Stimulated activated CD8-positive, alpha-beta memory T cell treated with anti-CD3 and anti-CD28 coated beads, Interleukin-4, amount 100 ng/mL, for 24 hours (primary cell): Measurements from ENCODE around the gene TUBGCP4.

Experiments used
- DNase-seq: peaks from one replicate; pipeline ENCODE4 v3.0.0-alpha.2; 2020; ENCODE audit warnings: low read depth

The TUBGCP4 gene

DNA sequence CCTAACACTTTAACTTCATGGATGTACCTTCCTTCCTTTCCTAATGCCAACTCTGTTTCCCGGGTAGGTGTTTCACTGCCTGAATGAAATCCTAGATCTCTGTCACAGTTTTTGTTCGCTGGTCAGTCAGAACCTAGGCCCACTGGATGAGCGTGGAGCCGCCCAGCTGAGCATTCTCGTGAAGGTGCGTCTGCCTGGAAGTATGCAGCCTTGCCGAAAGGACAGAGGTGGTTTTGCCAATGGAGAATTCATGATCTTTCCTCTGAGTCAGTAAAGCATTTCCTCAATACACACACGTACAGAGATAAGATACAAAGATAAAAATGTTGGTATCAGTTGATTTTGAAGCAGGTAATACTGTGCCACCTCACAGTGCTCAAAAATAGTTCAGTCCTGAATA lies 32.7 kb downstream of the TUBGCP4 start:
- DNase-seq, result no peak

DNA sequence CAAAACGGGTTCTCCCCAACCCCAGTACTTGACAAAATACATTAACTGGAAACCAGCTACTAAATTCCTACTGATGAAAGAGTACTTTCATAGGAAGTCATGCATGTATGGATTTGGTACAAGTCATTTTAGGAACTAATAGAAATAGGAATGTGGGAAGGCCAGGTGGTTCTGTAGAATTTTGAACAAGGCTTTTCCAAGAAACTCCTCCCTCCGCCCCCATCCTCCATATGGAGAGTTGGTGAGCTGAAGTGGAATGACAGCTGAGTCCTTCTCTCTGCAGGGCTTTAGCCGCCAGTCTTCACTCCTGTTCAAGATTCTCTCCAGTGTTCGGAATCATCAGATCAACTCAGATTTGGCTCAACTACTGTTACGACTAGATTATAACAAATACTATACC lies 33.2 kb downstream of the TUBGCP4 start:
- no peak for DNase-seq

DNA sequence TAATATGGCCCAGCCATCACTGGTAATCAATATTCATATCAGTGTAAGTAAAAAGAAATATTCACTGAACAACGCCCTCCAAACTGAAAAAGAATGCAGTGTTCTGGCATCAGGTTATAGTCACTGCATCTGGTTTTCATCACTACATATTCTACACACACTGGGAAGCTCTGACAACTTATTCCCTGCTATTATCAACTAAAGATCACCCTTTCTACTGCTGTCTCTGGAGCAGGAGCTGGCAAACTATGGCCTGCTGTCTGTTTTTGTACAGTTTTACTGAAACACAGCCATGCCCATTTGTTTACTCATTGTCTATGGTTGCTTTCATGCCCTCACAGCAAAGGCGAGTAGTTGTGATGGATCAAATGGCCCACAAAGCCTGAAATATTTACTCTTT lies 35.3 kb downstream of the TUBGCP4 start:
- no peak for DNase-seq

DNA sequence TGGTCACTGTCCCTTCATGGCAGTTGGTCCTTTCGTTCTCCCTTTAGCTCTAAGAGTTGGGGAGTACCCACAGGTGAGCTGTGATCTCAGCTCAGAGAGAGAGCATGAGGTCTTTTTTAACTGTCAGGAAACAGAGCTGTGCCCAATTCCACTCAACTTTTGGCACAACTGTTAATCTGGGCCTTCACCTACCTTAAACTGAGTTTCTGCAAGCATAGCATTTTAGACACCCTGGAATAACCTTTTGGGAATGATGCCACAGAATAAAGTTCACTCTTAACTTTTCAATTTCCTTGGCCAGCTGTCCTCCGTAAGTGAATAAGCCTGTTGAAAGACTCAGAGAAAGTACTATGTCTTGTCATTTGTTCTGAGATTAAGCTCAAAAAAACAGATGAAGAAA lies 35.9 kb downstream of the TUBGCP4 start:
- DNase-seq, result no peak

DNA sequence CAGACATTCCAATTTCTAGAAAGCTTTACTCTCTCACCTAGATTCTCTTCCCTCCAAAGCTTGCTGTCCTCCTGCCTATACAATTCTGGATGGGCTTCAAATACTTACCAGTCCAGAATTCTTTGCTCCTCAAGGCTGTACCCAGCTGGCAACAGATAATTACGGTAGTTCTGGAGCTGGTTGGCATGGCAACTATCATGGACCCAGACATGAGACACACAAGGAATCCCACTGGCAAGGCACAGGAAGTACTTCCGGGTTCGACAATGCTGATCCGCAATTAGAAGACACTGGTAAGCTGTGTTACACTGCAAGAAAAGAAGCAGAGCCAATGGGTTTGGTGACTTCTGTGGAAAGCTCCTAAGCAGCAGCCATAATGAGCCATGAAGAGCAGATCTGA lies 37.9 kb downstream of the TUBGCP4 start:
- DNase-seq, result no peak

DNA sequence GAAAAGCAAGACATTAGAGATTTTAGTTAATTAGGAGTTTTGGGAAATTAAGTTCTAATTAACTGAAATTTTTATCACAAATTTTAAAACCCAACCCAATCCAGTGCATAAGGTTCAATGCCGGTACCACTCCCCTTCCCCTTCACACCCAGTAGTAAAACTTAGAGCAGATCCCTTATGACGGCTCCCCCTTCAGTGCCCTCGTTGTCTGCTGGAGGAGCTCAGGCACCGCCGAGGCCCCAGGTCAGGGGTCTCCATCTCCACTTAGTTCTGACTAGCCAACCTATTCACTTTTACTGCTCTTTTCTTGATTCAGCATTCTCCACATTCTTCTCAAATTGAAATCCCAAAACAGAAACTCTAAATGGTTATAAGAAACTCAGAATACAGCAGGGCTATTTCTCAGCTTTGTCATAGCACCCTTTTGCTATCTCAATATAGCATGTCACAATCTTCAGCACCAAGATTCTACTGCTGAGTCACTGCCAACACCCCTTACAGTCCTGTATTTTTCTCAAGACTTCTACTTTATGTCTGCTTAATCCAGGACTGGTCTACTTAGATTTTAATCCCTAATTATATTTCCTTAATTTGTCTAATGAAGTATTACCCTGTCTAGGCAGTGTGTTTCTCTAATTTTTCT lies 39.8 kb downstream of the TUBGCP4 start:
- DNase-seq, result no peak

DNA sequence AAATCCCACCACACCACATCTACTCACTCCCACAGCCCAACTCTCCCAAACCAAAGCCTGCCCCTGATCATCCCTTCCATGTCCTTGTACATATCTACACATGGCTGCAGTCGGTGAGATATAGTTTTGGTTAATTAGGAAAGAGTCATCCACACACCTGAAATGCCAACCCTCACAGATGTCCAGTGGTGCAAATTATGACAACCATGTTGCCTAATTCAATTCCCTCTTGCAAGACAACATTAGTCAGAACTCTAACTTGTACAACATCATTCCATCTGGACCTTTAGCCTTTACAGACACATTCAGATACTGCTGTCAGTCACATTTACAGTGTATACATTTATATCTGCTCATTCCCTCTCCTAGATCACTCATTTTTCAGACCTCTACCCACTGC lies 41.2 kb downstream of the TUBGCP4 start:
- no peak for DNase-seq

DNA sequence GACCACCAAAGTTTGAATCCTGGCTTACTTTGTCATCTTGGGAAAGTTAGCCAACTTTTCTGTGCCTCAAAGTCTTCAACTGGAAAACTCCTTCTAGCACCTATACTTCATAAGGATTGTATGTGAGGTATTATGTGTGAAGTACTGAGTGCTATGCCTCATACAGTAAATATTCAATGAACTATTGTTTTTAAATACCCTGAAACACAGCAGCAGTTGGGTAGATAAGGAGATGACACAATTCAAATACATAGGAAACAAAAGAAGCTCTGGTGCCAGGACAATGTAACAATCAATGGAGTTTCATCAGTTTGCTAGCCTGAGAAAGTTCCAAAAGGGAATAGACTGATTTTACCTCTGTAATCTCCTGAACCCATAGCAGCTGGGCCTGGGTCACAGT lies 43.3 kb downstream of the TUBGCP4 start:
- DNase-seq, result no peak

DNA sequence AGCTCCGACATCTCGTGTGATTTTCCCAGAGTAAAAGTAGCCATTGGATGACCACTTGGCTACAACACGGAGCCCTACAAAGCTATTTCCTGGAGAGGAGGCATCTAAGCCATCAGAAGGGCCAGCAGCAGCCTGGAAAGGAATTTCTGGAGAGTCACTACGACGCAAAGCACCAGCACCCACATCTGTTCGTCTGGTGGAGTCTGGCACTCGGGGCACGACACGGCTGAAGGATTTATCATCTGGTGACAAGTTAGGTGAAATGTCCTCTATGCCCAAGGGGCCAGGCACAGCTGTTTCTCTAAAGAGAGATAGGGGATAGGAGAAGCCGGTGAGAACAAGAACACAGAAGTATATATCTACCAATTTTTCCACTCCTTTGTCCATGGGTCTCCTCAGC lies 49.5 kb downstream of the TUBGCP4 start:
- no peak for DNase-seq

DNA sequence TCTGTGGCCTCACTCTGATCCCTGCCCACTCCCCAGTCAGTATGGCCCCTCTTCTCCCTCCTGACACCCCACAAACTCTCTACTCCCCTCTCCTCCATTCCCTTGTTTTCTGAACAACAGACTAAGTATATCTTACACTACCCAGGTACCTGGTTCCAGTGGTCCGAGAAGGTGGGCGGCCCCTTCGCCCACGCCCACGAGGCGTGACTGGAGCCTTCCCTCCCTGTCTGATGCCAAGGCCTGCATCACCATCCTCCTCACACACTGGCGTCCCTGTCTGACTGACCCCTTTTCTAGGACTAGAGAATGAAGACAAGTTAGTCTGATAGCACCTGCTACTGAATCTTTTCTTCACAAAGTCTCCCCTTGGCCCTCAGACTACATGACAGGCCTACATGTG lies 50.0 kb downstream of the TUBGCP4 start:
- no peak for DNase-seq

DNA sequence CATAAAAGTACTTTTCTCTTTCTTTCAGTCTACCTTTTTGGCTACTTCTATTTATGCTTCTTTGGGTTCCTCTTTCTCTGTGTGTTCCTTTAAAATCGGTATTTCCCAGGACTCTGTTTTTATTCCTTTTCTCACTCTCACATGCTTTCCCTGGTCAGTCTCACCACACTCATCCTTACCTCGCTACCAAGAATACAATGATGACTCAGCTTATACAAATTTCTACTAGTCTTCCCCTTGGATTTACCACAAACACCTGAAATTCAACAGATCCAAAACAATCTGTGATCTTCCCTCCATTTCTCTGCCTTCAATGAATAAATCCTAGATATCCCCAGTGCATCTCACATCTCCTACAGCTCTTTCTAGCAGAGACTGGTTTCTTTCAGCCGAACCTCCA lies 52.9 kb downstream of the TUBGCP4 start:
- DNase-seq, result no peak

DNA sequence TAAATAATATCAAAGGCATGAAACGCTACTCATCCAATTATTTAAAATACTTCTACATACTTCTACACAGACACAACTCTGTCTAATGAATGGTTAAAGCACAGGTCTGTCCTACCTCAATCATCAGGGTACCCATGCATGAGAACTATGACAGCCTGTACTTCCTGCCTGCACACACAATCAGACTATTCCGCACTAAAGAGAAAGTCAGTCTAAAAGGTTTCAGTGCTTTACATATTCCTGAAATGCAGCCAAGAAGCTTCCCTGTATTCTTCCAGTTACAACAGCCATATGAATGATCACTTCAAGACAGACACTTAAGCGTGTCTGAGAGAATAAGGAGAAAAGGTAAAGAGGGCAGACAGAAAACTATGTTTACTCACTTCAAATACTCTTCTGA lies 58.8 kb downstream of the TUBGCP4 start:
- DNase-seq, result no peak

DNA sequence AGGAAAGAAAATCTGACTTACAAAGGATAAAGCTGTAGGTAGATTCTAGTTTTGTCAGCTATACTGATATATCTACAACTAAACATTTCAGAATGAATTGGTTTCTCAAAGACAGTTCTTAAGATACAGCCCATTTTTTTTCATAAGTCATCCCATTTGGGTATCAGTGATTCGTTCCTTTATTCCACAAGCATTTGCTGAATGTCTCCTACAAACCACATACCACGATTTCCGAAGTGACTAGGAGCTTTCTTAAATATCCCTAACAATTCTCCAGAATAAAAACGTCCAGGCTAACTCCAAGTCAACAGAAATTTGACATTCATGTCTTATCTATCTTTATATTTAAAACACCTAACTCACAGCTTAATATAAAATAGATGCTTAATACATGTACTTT lies 62.3 kb downstream of the TUBGCP4 start:
- DNase-seq, result no peak

DNA sequence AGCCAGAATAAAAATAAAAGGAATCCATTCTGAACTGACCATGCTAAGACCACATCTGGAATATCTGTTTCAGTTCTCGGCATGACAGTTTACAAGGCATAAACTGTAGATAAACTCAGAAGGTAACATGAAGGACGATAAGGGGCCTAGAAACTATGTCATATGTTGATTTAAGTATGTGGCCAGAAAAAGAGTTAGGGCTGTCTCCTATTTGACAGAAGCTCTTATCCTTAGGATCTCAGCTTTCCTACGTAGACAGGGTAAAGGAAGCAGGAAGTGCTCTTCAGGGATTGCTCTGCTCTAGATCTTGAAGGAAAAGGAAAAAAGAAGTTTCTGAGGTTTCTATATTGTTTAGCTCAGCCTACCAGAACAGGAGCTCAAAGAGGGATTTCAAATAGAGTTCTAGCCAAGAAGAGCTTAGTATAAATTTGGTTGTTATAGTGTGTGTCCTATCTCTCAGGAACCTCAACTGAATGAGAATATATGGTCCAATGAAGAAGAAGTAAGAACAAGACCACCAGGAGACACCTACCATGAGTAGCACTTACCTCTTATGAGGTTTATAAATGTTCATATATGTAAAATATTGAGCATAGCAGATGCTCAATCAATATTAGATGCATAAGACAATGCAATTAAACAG lies 62.9 kb downstream of the TUBGCP4 start:
- DNase-seq, result no peak

DNA sequence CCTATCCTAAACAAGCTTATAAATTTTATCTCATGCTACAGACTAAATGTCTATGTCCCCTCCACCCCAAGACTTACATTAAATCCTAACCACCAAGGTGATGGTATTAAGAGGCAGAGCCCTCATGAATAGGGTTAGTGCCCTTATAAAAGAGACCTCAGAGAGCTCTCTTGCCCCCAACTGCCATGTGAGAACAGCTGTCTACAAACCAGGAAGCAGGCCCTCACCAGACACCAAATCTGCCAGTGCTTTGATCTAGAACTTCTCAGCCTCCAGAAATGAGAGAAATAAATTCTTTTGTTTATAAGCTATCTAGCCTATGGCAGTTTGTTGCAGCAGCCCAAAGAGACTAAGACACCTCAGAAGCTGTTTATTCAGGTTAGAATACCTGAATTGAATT lies 63.5 kb downstream of the TUBGCP4 start:
- no peak for DNase-seq

DNA sequence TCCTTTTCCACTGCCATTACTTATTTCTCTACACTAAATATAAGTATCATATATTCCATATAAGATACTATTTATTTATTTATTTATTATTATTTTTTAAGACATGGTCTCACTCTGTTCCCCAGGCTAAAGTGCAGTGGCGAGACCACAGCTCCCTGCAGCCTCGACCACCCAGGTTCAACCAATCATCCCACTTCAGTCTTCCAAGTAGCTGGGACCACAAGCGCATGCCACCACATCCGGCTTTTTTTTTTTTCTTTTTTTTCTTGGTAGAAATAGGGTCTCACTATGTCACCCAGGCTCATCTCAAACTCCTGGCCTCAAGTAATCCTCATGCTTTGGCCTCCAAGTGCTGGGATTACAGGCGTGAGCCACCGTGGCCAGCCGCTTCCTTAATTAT lies 65.5 kb downstream of the TUBGCP4 start:
- DNase-seq, result no peak

DNA sequence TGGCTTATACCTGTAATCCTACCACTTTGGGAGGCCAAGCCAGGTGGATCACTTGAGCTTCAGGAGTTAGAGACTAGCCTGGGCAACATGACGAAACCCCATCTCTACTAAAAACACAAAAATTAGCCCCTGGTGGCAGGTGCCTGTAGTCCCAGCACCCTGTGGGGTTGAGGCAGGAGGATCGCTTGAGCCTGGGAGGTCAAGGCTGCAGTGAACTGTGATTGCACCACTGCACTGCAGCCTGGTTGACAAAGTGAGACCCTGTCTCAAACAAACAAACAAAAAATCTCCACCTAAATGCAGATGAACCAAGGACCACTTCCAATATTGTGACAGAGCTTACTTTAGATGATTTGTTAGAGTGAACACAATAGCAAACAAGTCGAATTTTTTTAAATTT lies 68.4 kb downstream of the TUBGCP4 start:
- no peak for DNase-seq

DNA sequence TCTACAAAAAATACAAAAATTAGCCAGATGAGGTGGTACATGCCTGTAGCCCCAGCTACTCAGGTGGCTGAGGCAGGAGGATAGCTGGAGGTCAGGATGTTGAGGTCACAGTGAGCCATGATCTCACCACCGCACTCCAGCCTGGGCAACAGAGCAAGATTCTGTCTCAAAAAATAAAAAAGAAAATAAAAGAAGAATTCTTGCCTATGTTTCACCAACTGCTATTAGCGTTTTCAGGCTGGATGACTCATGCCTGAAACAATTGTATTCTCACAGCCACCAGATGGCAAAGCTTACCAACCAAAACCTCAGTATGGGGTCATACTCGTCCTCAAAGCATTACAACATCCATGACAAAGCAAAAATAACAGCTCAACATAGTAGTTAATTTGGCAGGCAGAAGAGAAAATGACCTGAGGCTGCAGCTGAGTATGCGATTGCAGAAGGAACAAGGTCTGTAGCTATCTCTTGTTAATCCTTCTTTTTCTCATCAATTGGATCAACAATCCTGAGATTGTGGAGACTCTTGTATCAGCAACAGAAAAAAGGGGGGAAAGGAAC lies 69.9 kb downstream of the TUBGCP4 start:
- DNase-seq, result no peak

DNA sequence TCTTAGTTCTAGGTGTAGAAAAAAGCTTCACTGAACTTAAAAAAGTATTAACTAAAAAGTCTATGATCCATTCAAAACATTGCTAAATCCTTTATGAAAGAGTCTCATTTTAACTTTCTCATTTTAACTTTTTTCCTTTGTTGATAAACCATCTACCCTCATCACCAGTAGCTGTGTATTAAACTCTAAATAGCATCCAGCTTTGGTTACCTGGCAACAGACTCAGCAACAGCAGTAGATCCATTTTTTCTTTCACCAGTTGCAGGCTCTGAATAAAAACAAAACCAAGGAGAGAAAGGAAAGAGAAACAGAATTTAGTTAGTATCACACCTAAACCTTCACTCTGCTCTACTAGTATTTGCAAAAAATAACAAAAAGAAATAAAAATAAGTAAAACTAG lies 70.4 kb downstream of the TUBGCP4 start:
- DNase-seq, result no peak

DNA sequence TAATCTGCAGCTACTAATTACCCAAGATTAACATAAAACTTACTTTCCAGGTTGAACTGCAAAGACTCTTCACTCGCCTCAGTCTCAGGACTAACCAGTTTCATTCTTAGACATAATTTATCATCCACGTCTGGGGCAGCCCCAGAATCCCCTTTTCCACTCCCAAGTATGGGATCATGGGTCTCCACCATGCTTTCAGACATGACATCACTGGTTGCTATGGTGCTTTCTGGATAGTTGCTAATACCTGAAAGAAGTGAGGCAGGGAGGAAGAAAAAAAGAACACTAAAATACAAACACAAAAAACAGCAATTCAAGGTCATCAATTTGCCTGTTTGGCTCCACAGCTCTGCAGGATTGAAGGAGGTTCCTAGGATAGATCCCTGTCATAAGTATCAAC lies 75.4 kb downstream of the TUBGCP4 start:
- DNase-seq, result no peak

DNA sequence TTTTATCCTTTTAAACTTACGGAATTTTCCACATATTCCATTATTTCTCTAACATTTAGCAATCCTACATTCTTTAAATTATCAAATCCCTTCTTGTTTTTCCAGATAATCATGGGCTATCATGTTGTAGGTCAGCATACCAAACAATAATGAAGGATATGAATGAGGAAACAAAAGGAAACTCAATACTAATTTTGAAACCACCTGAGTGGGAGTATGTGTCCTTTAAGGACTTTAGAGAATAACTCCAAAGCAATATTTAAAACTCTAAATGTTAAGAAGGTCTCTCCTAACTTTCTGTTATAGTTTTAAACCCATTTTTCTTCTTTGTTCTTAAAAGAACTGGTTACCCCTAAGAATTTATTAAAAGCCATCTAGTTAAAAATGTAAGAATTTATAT lies 79.1 kb downstream of the TUBGCP4 start:
- no peak for DNase-seq
